ENCODE measurements around the gene RNF207.

DNA sequence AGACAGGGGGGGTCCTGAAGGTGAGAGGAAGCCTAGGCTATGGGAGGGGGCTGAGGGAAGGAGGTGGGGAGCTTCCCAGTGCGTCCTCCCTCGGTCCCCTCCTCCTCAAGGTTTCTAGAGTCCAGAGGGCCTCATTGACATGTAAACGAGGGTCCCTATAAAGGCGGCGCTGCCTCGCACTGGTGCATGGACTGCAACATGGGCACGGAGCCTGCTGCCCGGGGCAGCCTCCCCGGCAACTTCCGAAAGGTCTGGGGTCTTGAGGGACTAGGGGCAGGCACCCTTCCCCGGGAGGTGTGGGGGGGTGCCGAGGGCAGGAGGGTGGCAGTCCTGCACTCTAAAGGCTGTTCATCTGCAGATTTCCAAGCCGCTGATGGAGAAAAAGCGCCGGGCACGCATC, 38.1 kb downstream of the RNF207 start, which contains the start of gene HES3:
- TF ChIP-seq, protein P1, sequence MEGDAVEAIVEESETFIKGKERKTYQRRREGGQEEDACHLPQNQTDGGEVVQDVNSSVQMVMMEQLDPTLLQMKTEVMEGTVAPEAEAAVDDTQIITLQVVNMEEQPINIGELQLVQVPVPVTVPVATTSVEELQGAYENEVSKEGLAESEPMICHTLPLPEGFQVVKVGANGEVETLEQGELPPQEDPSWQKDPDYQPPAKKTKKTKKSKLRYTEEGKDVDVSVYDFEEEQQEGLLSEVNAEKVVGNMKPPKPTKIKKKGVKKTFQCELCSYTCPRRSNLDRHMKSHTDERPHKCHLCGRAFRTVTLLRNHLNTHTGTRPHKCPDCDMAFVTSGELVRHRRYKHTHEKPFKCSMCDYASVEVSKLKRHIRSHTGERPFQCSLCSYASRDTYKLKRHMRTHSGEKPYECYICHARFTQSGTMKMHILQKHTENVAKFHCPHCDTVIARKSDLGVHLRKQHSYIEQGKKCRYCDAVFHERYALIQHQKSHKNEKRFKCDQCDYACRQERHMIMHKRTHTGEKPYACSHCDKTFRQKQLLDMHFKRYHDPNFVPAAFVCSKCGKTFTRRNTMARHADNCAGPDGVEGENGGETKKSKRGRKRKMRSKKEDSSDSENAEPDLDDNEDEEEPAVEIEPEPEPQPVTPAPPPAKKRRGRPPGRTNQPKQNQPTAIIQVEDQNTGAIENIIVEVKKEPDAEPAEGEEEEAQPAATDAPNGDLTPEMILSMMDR (conservative IDR thresholded peaks at IDR 0.05; ENCODE audit: low read depth, low read length): no peak
- TF ChIP-seq EZH2 (IDR thresholded peaks at IDR 0.05; ENCODE audit: borderline replicate concordance, low read depth, low read length, poor library complexity, severe bottlenecking): no peak
